GM19351 (cell line): ENCODE data around the gene C16orf96.

Source experiments
- ATAC-seq: cut with Tn5 transposase; IDR thresholded peaks from one replicate; pipeline ENCODE4 v1.9.1; 2021; ENCODE audit warnings: mild to moderate bottlenecking, moderate library complexity; ENCODE audit not compliant: unreplicated experiment

The C16orf96 gene

GRCh38 chr16:4525069-4525468, 31.1 kb upstream of the C16orf96 start:
- ATAC-seq, result no peak

GRCh38 chr16:4525634-4526277, 30.4 kb upstream of the C16orf96 start:
- ATAC-seq, result no peak

GRCh38 chr16:4529085-4530060, 26.8 kb upstream of the C16orf96 start:
- ATAC-seq, result no peak

GRCh38 chr16:4531811-4532210, 24.3 kb upstream of the C16orf96 start:
- ATAC-seq, result no peak

- no peak for ATAC-seq
Observed at GRCh38 chr16:4532238-4532637, 23.9 kb upstream of the C16orf96 start.

GRCh38 chr16:4533490-4533889, 22.6 kb upstream of the C16orf96 start:
- ATAC-seq, result no peak

- no peak for ATAC-seq
Observed at GRCh38 chr16:4534151-4534790, 21.9 kb upstream of the C16orf96 start.

GRCh38 chr16:4535627-4536108, 20.5 kb upstream of the C16orf96 start:
- ATAC-seq, result no peak

GRCh38 chr16:4536391-4537106, 19.6 kb upstream of the C16orf96 start:
- ATAC-seq, result no peak

- ATAC-seq, result peak; percentile 36
Observed at GRCh38 chr16:4537376-4538343, 18.5 kb upstream of the C16orf96 start.

- ATAC-seq, result peak; percentile 78
Observed at GRCh38 chr16:4538350-4539235, 17.5 kb upstream of the C16orf96 start, which contains the start of gene CDIP1. CDIP1 (minus strand) TSS chr16:4538773; CDS start chr16:4514130, 24,643 bp downstream.

- no peak for ATAC-seq
Observed at GRCh38 chr16:4539716-4540284, 16.3 kb upstream of the C16orf96 start.

- no peak for ATAC-seq
Observed at GRCh38 chr16:4544473-4544872, 11.7 kb upstream of the C16orf96 start.

GRCh38 chr16:4548124-4548523, 8.0 kb upstream of the C16orf96 start:
- no peak for ATAC-seq

GRCh38 chr16:4550591-4550990, 5.5 kb upstream of the C16orf96 start:
- ATAC-seq, result no peak

- no peak for ATAC-seq
Observed at GRCh38 chr16:4552541-4552940, 3.6 kb upstream of the C16orf96 start.

- ATAC-seq, result no peak
Observed at GRCh38 chr16:4556580-4556979, 440 bp downstream of the C16orf96 start.

- no peak for ATAC-seq
Observed at GRCh38 chr16:4557973-4558372, 1.8 kb downstream of the C16orf96 start.
